Kidney tubule cell (primary cell): ENCODE measurements around the gene CTDP1.

ENCODE experiments used
- DNase-seq: peaks from one replicate; pipeline ENCODE4 v3.0.0-alpha.2; 2018; ENCODE audit warnings: low spot score

The CTDP1 gene

GRCh38 chr18:79765491-79766245 lies 86.1 kb downstream of the CTDP1 start:
- DNase-seq: no peak

GRCh38 chr18:79766308-79766707 lies 86.7 kb downstream of the CTDP1 start:
- no peak for DNase-seq

GRCh38 chr18:79768745-79769144 lies 89.1 kb downstream of the CTDP1 start:
- DNase-seq: no peak

GRCh38 chr18:79769698-79770500 lies 90.3 kb downstream of the CTDP1 start:
- DNase-seq: no peak

GRCh38 chr18:79770501-79770815 lies 90.9 kb downstream of the CTDP1 start:
- no peak for DNase-seq

- DNase-seq: no peak
Observed at GRCh38 chr18:79770826-79771225, 91.2 kb downstream of the CTDP1 start.

GRCh38 chr18:79771446-79772107 lies 92.0 kb downstream of the CTDP1 start:
- DNase-seq: no peak

GRCh38 chr18:79772108-79772864 lies 92.7 kb downstream of the CTDP1 start:
- DNase-seq: no peak

- DNase-seq: no peak
Observed at GRCh38 chr18:79772865-79773696, 93.5 kb downstream of the CTDP1 start.

GRCh38 chr18:79774111-79774510 lies 94.5 kb downstream of the CTDP1 start:
- no peak for DNase-seq

GRCh38 chr18:79775441-79776221 lies 96.0 kb downstream of the CTDP1 start:
- no peak for DNase-seq

- DNase-seq: no peak
Observed at GRCh38 chr18:79776674-79777073, 97.1 kb downstream of the CTDP1 start.

- no peak for DNase-seq
Observed at GRCh38 chr18:79778291-79778791, 98.7 kb downstream of the CTDP1 start.

- no peak for DNase-seq
Observed at GRCh38 chr18:79779021-79779699, 99.6 kb downstream of the CTDP1 start.

- DNase-seq: no peak
Observed at GRCh38 chr18:79779700-79780190, 100.1 kb downstream of the CTDP1 start.

GRCh38 chr18:79780547-79780946 lies 100.9 kb downstream of the CTDP1 start:
- DNase-seq: no peak

GRCh38 chr18:79781331-79781941 lies 101.8 kb downstream of the CTDP1 start:
- no peak for DNase-seq

- DNase-seq: no peak
Observed at GRCh38 chr18:79782566-79783308, 103.1 kb downstream of the CTDP1 start.
